Measurements from ENCODE around the gene SLC9A3. TPM values are rescaled to one million over a fixed set of nuclear protein-coding genes. Genes with fewer than 3 reads are reported as not detected.

The SLC9A3 gene
- total RNA-seq, 1 donor from 2014 or later = 1.6 TPM

DNA sequence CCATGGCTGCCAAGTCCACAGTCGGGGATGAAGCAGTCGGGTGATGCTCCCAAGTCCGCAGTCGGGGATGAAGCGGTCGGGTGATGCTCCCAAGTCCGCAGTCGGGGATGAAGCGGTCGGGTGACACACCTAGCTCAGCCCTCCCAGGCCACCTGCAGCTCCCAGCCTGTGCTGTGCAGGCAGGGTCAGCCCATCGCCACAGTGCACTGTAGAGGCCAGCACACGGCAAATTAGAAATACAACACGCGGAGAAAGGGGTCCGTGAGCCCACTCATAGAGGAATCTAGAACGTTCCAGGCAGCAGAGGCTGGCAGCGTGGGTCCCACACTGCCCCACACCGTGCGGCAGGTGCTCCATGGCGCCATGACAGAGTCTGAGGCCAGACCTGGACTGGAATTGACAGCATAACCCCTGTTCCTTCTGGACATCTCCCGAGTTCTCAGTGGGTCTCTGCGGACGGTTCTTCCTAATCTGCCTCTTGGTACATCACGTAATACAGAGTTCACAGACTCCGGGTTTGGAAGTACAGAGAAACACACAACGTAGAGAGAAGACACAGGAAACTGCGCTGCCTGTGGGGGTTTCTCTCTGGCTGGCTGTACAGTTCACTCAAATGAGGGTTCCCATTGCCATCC, 89.0 kb downstream of the SLC9A3 start:
- TF ChIP-seq, protein P1, sequence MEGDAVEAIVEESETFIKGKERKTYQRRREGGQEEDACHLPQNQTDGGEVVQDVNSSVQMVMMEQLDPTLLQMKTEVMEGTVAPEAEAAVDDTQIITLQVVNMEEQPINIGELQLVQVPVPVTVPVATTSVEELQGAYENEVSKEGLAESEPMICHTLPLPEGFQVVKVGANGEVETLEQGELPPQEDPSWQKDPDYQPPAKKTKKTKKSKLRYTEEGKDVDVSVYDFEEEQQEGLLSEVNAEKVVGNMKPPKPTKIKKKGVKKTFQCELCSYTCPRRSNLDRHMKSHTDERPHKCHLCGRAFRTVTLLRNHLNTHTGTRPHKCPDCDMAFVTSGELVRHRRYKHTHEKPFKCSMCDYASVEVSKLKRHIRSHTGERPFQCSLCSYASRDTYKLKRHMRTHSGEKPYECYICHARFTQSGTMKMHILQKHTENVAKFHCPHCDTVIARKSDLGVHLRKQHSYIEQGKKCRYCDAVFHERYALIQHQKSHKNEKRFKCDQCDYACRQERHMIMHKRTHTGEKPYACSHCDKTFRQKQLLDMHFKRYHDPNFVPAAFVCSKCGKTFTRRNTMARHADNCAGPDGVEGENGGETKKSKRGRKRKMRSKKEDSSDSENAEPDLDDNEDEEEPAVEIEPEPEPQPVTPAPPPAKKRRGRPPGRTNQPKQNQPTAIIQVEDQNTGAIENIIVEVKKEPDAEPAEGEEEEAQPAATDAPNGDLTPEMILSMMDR (IDR thresholded peaks at IDR 0.05; ENCODE audit: insufficient read depth, low read length, severe bottlenecking) = no peak
- no peak for DNase-seq (ENCODE audit: low read depth)
- no peaks in the 10 kb centered on the region for H3K27me3 ChIP-seq (ENCODE audit: control insufficient read depth, insufficient read depth, low read length)
- no peak overlapping the region for H3K4me3 ChIP-seq (ENCODE audit: low read depth, low read length)
- H3K36me3 ChIP-seq (ENCODE audit: control insufficient read depth, insufficient read depth, low read length) = no peaks in the 10 kb centered on the region
- no peak for FAIRE-seq

DNA sequence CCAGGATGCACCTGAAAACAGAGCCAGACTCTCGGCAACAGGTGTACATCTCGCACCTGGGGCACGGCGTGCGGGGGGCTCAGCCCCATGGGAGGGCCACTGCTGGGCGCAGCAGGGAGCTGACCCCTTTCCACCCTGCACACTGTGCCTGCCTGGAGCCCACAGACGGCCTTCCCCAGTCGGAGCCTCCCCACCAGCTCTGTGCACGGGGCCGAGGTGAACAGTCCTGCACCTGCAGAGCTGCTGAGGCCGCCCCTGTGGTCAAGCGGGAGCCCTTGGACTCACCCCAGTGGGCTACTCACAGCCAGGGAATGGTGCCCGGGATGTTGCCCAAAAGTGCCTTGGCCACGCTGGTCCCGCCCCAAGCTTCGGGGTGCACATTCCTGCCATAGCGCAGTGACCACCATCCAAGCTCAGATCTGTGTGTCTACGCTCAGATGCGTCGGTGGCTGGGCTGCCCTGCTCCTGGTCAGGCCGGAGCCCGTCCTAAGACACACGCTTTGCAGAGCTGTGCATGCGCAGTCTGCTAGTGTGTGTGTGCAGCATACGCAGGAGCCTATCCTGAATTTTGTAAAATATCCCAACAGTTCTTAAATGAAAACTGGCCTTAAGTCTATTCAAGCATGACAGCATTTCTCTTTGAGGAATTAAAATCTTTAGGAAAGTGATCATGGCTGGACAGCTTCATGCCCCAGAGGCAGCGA, 89.7 kb downstream of the SLC9A3 start:
- no peak for DNase-seq (ENCODE audit: low read depth)

DNA sequence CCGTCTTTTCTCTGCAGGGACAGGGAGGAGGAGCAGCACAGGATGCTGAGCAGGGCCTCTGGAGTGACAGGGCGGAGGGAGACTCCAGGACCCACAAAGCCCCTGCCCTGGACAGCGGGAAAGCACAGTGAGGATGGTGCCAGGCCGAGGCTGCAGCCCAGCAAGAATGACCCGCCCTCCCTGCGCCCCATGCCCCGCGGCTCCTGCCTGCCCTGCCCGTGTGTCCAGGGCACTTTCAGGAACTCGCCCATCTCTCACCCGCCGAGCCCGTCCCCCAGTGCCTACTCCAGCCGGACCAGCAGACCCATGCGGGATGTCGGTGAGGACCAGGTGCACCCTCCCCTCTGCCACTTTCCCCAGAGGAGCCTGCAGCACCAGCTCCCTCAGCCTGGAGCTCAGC, 90.4 kb downstream of the SLC9A3 start:
- no peak overlapping the region for H3K4me3 ChIP-seq (ENCODE audit: low read depth, low read length)
- FAIRE-seq (no peak), DNase-seq (ENCODE audit: low read depth) (no peak)
- H3K36me3 ChIP-seq (ENCODE audit: control insufficient read depth, insufficient read depth, low read length) = no peaks in the 10 kb centered on the region
- TF ChIP-seq, protein P1 (IDR thresholded peaks at IDR 0.05; ENCODE audit: insufficient read depth, low read length, severe bottlenecking) = no peak
- no peaks in the 10 kb centered on the region for H3K27me3 ChIP-seq (ENCODE audit: control insufficient read depth, insufficient read depth, low read length)

More for the DNA sequence above, 89.7 kb downstream of the SLC9A3 start:
- no peak for FAIRE-seq
- no peaks in the 10 kb centered on the region for H3K36me3 ChIP-seq (ENCODE audit: control insufficient read depth, insufficient read depth, low read length)
- TF ChIP-seq, protein P1 (IDR thresholded peaks at IDR 0.05; ENCODE audit: insufficient read depth, low read length, severe bottlenecking) = no peak
- H3K4me3 ChIP-seq (ENCODE audit: low read depth, low read length) = no peak overlapping the region
- H3K27me3 ChIP-seq (ENCODE audit: control insufficient read depth, insufficient read depth, low read length) = no peaks in the 10 kb centered on the region

DNA sequence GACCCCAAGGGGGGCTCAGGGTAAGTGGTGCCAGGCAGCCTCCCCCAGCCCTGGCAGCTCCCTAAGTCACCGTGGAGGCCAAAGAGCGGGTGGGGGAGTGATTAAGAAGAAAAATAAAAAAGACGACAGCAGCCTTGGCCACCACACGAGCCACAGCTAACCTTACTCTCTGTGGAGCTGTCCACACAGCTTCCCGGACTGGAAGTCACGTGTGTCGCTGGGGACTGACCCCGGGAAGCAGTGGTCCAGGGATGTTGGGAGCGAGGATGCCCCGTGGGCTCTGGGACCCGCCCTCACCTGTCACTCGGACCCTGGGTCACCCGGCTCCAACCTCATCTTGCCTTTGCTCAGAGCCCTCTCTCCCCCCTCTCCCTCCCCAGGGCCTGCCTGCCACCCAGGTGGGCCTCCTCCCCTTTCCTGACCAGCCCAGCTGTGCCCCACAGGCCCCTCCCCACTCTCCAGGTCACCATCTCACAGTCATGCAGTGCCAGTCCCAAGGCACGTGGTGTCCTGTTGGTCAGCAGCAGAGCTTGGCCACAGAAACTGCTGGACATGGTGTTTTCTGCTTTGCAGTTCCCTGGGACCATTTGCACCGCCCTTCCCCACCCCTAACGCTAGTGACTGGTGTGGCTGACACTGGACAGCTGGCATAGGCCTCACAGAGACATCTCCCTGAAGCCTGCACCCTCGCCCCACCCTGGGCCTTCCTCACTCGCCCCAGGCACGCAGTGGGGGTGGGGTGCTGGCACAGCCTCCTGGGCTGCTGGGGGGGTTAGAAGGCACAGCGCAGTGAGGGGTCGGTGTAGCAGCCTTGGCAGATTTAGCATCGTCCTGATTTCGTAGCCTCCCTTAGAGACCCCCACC, 91.1 kb downstream of the SLC9A3 start:
- TF ChIP-seq, protein P1 (IDR thresholded peaks at IDR 0.05; ENCODE audit: insufficient read depth, low read length, severe bottlenecking) = no peak
- DNase-seq (ENCODE audit: low read depth) (no peak), FAIRE-seq (no peak)
- Histone ChIP-seq H3K36me3 (ENCODE audit: control insufficient read depth, insufficient read depth, low read length) (no peaks in the 10 kb centered on the region), H3K4me3 (ENCODE audit: low read depth, low read length) (no peak overlapping the region), H3K27me3 (ENCODE audit: control insufficient read depth, insufficient read depth, low read length) (no peaks in the 10 kb centered on the region)

DNA sequence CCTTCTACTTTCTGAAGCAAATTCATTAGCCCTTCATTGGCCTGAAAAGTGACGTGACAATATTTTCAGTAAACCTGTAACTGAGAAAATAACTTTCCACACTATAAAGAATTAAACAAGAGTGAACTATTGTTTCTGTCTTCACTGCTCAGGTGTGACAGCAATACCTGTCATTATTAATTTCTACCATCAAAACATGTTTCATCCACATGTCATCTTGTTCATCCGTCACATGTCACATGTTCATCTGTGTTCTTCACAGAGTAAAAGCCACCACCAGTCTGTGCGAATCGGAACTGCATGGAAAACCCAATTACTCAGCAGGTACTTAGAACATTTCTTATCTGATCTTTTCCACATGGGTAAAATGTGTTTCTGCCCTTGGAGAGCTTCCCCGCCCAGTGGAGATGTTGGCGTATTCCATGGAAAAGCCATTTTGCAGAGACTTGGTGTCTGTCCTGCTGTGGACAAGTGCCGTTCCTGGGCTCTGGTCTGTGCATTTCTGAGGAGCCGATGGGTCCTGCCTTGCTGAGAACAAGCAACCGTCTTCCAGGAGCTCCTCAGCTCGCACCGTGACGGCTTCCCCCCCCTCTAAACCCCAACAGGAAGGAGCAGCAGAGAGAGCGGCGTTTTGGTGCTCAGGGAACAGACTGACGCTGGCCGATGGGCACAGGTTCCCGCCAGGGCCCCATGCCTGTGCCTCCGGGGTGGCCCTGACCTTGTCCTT, 91.9 kb downstream of the SLC9A3 start:
- no peaks in the 10 kb centered on the region for H3K36me3 ChIP-seq (ENCODE audit: control insufficient read depth, insufficient read depth, low read length)
- DNase-seq (ENCODE audit: low read depth) (no peak), FAIRE-seq (no peak)
- TF ChIP-seq, protein P1 (IDR thresholded peaks at IDR 0.05; ENCODE audit: insufficient read depth, low read length, severe bottlenecking) = no peak
- no peaks in the 10 kb centered on the region for H3K27me3 ChIP-seq (ENCODE audit: control insufficient read depth, insufficient read depth, low read length)
- H3K4me3 ChIP-seq (ENCODE audit: low read depth, low read length) = no peak overlapping the region
